ENCODE measurements around the gene FBXO41.

FBXO41 gene

DNA sequence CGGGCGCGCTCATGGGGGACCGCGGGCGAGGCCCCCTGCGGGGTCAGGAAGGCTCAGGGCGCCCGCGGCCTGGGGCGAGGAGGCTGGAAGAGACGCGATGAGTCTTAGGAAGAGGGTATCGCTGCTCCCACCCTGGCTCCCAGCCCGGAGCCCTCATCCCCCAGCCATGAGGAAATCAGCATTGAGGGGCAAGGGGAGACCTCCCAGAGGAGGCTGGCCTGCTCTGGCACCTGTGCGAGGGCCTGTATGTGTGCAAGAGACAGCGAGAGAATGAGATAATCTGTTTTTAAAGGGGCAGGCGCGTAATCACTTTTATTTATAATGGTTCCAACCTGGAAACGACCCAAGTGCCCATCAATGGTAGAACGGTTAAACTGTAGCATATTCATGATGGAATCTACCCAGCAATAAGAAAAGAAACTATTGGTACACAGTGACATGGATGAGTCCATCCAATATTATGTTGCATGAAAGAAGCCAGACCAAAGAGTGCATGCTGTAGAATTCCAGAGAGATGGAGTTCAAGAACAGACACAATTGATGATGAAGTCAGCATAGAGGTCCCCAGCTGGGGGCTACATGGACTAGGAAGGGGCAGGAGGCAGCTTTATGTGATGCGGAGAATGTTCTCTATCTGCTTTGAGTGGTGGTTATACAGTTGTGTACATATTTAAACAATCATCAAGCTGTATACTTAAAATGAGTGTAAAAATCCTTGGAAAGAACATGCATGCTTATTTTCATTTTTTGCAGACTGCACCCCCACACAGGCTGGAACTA is 14.4 kb downstream of the FBXO41 start:
- DNase-seq: no peak
- H3F3A ChIP-seq (ENCODE audit: insufficient read depth, low read length): no peaks in the 10 kb centered on the region
- no peaks in the 10 kb centered on the region for H3K4me1 ChIP-seq (ENCODE audit: low read length)
- no peaks in the 10 kb centered on the region for H3K36me3 ChIP-seq (replicated peaks; ENCODE audit: insufficient read depth, low read length)
- no peak overlapping the region for H2AFZ ChIP-seq (ENCODE audit: low read length)
- no peaks in the 10 kb centered on the region for H3K9me2 ChIP-seq (replicated peaks; ENCODE audit: insufficient read depth, low read length)
- no peaks in the 10 kb centered on the region for H3K9me3 ChIP-seq (replicated peaks; ENCODE audit: insufficient read depth, low read length)
- H3K27ac ChIP-seq (ENCODE audit: low read length): no peak overlapping the region
- no peaks in the 10 kb centered on the region for H3K27me3 ChIP-seq (replicated peaks; ENCODE audit: insufficient read depth, low read length)
- H3K4me2 ChIP-seq (ENCODE audit: low read depth, low read length): peak overlapping the region; percentile 49; the same call in 1 of the 2 replicates
- H3K4me3 ChIP-seq (ENCODE audit: low read length): peak overlapping the region; percentile 46; the same call in 1 of the 2 replicates
- H3K79me2 ChIP-seq (ENCODE audit: low read length): no peaks in the 10 kb centered on the region
- H3K9ac ChIP-seq (ENCODE audit: low read length): no peak overlapping the region
- no peaks in the 10 kb centered on the region for H4K20me1 ChIP-seq (ENCODE audit: insufficient read depth, low read length)
- TF ChIP-seq EZH2phosphoT487 (IDR thresholded peaks at IDR 0.05; ENCODE audit: low read length) (no peak), EZH2 (optimal IDR thresholded peaks at IDR 0.05; ENCODE audit: low read depth, low read length) (no peak), CTCF (IDR thresholded peaks at IDR 0.05; ENCODE audit: low read length) (no peak)

DNA sequence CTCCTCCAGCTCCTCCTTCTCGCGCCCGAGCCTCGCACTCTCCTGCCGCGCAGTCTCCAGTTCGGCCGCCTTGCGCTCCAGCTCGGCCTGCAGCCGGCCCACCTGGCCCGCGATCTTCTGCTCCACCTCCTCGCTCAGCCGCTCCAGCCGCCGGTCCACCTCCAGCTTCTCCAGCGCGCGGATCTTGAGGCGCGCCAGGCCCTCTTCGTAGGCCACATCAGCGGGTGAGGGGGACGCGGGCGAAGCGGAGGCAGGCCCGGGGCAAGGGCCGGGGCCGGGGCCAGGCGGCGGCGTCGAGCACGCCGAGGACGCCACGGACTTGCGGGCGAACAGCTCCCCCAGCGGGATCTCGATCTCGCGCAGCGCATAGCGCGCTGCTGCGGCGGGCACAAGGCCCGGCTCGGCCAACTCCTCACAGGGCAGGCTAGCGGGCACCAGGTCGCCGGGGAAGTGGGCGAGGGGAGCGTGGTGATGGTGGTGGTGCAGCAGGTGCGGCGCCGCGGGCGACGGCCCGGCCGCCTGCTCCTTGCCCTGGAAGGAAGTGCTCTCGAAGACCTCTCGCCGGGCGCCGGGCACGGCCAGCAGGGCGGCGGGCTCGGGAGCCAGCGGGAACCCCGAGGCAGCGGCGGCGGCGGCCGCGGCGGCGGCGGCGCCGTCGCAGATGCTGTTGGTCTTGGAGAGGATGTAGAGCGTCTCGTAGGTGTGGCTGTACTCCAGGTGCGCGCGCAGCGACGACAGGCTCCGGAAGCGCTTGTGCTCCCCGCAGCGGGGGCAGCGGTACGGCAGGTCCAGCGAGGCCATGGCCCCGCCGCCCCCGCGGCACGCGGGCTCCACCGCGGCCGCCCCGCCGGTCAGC is 15.2 kb downstream of the FBXO41 start:
- Histone ChIP-seq H3K9me2 (replicated peaks; ENCODE audit: insufficient read depth, low read length) (no peaks in the 10 kb centered on the region), H3K9me3 (replicated peaks; ENCODE audit: insufficient read depth, low read length) (no peaks in the 10 kb centered on the region), H3K4me1 (ENCODE audit: low read length) (no peaks in the 10 kb centered on the region), H3K9ac (ENCODE audit: low read length) (no peak overlapping the region), H3K4me3 (ENCODE audit: low read length) (no peak overlapping the region), H2AFZ (ENCODE audit: low read length) (no peak overlapping the region), H3K79me2 (ENCODE audit: low read length) (no peaks in the 10 kb centered on the region), H4K20me1 (ENCODE audit: insufficient read depth, low read length) (no peaks in the 10 kb centered on the region), H3F3A (ENCODE audit: insufficient read depth, low read length) (no peaks in the 10 kb centered on the region), H3K27ac (ENCODE audit: low read length) (no peak overlapping the region), H3K27me3 (replicated peaks; ENCODE audit: insufficient read depth, low read length) (no peaks in the 10 kb centered on the region), H3K4me2 (ENCODE audit: low read depth, low read length) (no peak overlapping the region), H3K36me3 (replicated peaks; ENCODE audit: insufficient read depth, low read length) (no peaks in the 10 kb centered on the region)
- DNase-seq: peak; percentile 69
- TF ChIP-seq EZH2phosphoT487 (IDR thresholded peaks at IDR 0.05; ENCODE audit: low read length) (no peak), CTCF (IDR thresholded peaks at IDR 0.05; ENCODE audit: low read length) (no peak), EZH2 (optimal IDR thresholded peaks at IDR 0.05; ENCODE audit: low read depth, low read length) (no peak)

- Histone ChIP-seq H3K4me3 (ENCODE audit: low read length) (no peak overlapping the region), H2AFZ (ENCODE audit: low read length) (no peak overlapping the region), H3F3A (ENCODE audit: insufficient read depth, low read length) (no peaks in the 10 kb centered on the region), H3K9me2 (replicated peaks; ENCODE audit: insufficient read depth, low read length) (no peaks in the 10 kb centered on the region), H3K27me3 (replicated peaks; ENCODE audit: insufficient read depth, low read length) (no peaks in the 10 kb centered on the region), H3K27ac (ENCODE audit: low read length) (no peak overlapping the region), H3K9me3 (replicated peaks; ENCODE audit: insufficient read depth, low read length) (no peaks in the 10 kb centered on the region), H3K36me3 (replicated peaks; ENCODE audit: insufficient read depth, low read length) (no peaks in the 10 kb centered on the region), H3K79me2 (ENCODE audit: low read length) (no peaks in the 10 kb centered on the region), H4K20me1 (ENCODE audit: insufficient read depth, low read length) (no peaks in the 10 kb centered on the region), H3K9ac (ENCODE audit: low read length) (no peak overlapping the region), H3K4me2 (ENCODE audit: low read depth, low read length) (no peak overlapping the region), H3K4me1 (ENCODE audit: low read length) (no peaks in the 10 kb centered on the region)
- DNase-seq: no peak
- TF ChIP-seq EZH2phosphoT487 (IDR thresholded peaks at IDR 0.05; ENCODE audit: low read length) (no peak), EZH2 (optimal IDR thresholded peaks at IDR 0.05; ENCODE audit: low read depth, low read length) (no peak), CTCF (IDR thresholded peaks at IDR 0.05; ENCODE audit: low read length) (no peak)
Observed at GRCh38 chr2:73268366-73268829, 15.9 kb downstream of the FBXO41 start.

All from MM.1S (cell line).